ENCODE data around the gene SIDT1.

Gene SIDT1

DNA sequence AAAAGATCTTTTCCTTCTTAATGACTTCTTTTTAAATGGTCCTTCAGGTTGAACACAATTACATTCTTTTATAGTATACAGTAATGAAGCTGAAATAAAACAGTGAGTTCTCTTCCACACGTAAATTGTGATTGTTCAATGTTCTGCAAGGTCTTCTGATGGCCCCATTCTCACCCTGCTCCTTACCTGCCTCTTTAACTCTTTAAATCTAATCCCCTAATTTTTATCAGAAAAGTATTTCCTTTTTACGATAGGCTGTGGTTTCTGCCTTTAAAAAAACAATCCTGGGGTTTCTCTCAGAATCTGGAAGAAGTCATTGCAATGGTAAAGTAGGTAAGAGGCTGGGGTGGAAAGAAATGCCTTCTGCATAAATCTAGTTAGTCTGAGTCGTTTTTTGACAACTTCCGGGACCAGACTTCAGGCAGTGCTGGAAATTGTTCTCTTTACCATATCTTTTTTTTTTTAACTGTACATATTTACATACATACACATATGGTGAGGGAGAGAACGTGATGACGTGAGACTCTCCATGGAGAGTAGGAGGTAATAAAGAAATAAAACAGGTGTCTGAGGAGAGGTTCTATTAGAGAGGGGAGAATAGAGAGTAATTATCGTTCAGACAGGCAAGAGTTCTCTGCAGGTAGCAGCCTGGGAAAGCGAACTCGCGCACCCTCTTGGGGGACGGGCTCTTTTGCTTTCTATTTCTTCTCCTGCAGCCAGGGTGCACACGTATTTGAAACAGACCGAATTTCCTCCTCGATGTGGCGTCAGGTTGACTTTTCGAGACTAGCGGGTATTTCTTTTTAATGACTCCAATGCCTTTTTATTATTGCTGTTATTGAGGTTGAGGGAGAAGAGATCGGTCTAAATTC lies at the start of gene SIDT1:
Gene SIDT1, plus strand, starts transcription at position 730 of the 872 bp plus-strand sequence. CDS start 467 bp downstream, outside the sequence.
- Mint-ChIP-seq H3K4me3 (peak within 1 kb of the TSS; percentile 100), H3K4me1 (peaks cover 46% of the 10 kb centered on the region), H3K27me3 (no peaks in the 10 kb centered on the region)

DNA sequence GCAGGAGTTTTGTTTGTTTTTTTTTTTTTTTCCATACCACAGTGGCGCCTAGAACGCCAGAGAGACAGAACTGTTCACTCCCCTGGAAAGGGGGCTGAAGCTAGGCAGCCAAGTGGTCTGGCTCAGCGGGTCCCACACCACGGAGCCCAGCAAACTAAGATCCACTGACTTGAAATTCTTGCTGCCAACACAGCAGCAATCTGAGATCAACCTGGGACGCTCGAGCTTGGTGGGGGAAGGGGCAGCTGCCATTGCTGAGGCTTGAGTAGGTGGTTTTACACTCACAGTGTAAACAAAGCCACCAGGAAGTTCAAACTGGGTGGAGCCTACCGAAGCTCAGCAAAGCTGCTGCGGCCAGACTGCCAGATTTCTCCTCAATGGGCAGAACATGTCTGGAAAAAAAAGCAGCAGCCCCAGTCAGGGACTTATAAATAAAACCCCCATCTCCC lies 47.2 kb upstream of the SIDT1 start:
- H3K36me3 Mint-ChIP-seq (ENCODE audit: insufficient read depth): no peaks in the 10 kb centered on the region
- ATAC-seq (replicated peaks; ENCODE audit: extremely low read depth, poor library complexity, severe bottlenecking) (peak; percentile 76), DNase-seq (ENCODE audit: low spot score in 2 of 2) (peak; percentile 18 to 21)
- H3K4me1 Mint-ChIP-seq: peaks cover 12% of the 10 kb centered on the region
- H3K27me3 Mint-ChIP-seq: no peaks in the 10 kb centered on the region
- H3K4me3 Mint-ChIP-seq: peak overlapping the region; percentile 35
- no peaks in the 10 kb centered on the region for H3K9me3 Mint-ChIP-seq
- H3K27ac Mint-ChIP-seq (ENCODE audit: low read depth): peak overlapping the region; percentile 68

More for the DNA sequence above, at the start of gene SIDT1:
- Mint-ChIP-seq H3K9me3 (no peaks in the 10 kb centered on the region), H3K36me3 (ENCODE audit: insufficient read depth) (peaks cover 24% of the 10 kb centered on the region), H3K27ac (ENCODE audit: low read depth) (peak within 1 kb of the TSS; percentile 97)
- peak; percentile 83 for ATAC-seq (replicated peaks; ENCODE audit: extremely low read depth, poor library complexity, severe bottlenecking)
- DNase-seq (ENCODE audit: low spot score in 2 of 2): peak; percentile 40 to 65

DNA sequence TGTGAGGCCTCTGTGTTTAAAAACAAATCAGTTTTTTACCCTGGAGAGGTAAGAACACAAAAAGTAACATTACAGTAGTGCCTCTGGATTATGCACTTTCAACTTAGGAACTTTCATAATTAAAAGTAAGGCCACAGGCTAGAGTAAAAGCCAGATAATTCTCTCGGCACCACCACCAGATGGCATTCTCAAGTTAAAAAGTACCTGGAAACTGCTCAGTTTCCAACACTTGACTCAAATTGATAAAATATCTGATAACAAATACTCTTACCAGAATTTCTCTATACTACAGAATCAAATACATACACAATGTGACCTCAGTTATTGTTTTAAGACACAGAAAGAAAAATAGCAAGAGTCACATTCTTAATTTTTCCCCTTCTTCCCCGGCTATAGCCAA lies 37.3 kb upstream of the SIDT1 start:
- H3K27me3 Mint-ChIP-seq: no peaks in the 10 kb centered on the region
- DNase-seq (ENCODE audit: low spot score in 2 of 2) (no peak), ATAC-seq (replicated peaks; ENCODE audit: extremely low read depth, poor library complexity, severe bottlenecking) (peak; percentile 46)
- peaks cover 6% of the 10 kb centered on the region for H3K36me3 Mint-ChIP-seq (ENCODE audit: insufficient read depth)
- H3K27ac Mint-ChIP-seq (ENCODE audit: low read depth): no peak overlapping the region
- no peaks in the 10 kb centered on the region for H3K9me3 Mint-ChIP-seq
- no peak overlapping the region for H3K4me3 Mint-ChIP-seq
- peaks cover 2% of the 10 kb centered on the region for H3K4me1 Mint-ChIP-seq

DNA sequence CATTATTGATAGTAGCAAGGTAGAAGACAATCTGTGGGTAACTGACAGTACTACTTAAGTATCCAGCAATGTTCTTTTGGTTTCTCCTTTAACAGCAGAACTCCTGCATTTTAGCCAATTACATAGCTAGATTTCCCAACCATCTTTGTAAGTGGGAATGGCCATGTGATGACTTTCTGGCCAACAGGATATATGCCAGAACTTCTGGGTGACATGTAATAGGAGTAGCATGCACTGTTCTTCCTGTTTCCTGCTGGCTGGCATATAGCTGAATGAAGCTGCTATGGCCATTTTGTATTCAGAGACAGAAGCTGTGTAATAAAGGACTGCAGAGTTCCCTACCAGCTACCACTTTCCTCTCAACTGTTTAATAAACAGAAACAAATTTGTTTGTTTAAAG lies 35.4 kb upstream of the SIDT1 start:
- no peak for ATAC-seq (replicated peaks; ENCODE audit: extremely low read depth, poor library complexity, severe bottlenecking)
- Mint-ChIP-seq H3K4me1 (peaks cover 7% of the 10 kb centered on the region), H3K27ac (ENCODE audit: low read depth) (no peak overlapping the region), H3K4me3 (no peak overlapping the region), H3K36me3 (ENCODE audit: insufficient read depth) (peaks cover 6% of the 10 kb centered on the region), H3K9me3 (no peaks in the 10 kb centered on the region), H3K27me3 (no peaks in the 10 kb centered on the region)
- no peak for DNase-seq (ENCODE audit: low spot score in 2 of 2)

DNA sequence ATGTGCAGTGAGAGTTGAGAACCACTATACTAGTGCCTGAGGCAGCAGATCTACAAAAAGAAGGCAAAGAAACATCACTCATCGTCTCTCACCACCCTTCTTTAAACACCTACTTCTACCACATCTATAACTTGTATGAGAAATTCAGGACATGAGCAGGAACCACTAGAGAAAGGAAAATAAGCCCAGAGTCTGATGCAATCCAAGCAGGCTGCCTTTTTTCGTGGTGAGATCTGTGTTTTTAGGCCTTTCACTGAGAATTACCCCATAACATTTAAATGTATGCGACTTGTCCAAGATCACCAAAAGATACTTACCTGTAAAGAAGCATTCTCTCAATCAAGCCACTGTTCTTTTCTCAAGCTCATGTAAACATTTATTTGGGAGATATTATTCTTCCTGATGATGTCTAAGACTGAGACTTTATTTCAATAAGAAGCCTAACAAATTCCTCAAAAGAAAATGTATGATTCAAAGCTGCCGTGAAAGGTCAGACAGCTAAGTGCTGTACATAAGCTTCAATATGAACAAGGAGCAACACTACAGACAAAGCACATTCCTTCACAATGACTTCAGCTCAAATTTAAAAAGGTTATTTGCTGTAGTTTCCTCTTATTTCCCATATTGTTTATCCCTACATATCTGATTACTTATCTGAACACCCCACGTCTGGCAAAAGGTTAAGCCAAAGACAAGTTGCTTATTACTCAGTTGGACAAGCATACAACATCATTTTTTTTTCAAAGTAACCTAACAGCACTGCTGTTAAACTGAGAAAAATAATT lies 33.9 kb upstream of the SIDT1 start:
- Mint-ChIP-seq H3K27me3 (no peaks in the 10 kb centered on the region), H3K36me3 (ENCODE audit: insufficient read depth) (peaks cover 6% of the 10 kb centered on the region), H3K4me3 (no peak overlapping the region), H3K4me1 (peaks cover 8% of the 10 kb centered on the region), H3K9me3 (no peaks in the 10 kb centered on the region), H3K27ac (ENCODE audit: low read depth) (no peak overlapping the region)
- no peak for ATAC-seq (replicated peaks; ENCODE audit: extremely low read depth, poor library complexity, severe bottlenecking)
- DNase-seq (ENCODE audit: low spot score in 2 of 2): no peak

DNA sequence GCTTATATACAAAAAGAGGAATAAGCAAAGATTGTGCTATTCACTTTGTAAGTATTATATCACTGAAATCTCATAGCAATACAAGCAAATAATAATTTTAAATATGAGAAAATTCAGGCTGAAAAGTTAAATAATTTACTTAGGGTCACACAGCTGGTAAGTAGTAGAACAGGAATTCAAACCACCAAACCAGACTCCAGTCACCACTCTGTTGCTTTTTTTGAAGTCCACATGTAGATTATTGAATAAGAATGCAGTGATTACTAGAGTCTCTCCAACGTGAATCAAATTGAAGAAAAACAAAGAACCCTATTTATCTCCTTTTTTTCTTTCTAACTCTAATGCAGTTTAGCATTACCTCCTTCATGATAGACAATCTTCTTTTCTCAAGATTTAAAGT lies 33.3 kb upstream of the SIDT1 start:
- Mint-ChIP-seq H3K27me3 (no peaks in the 10 kb centered on the region), H3K36me3 (ENCODE audit: insufficient read depth) (peaks cover 6% of the 10 kb centered on the region), H3K9me3 (no peaks in the 10 kb centered on the region), H3K27ac (ENCODE audit: low read depth) (no peak overlapping the region), H3K4me1 (peaks cover 8% of the 10 kb centered on the region), H3K4me3 (no peak overlapping the region)
- ATAC-seq (replicated peaks; ENCODE audit: extremely low read depth, poor library complexity, severe bottlenecking) (no peak), DNase-seq (ENCODE audit: low spot score in 2 of 2) (no peak)

DNA sequence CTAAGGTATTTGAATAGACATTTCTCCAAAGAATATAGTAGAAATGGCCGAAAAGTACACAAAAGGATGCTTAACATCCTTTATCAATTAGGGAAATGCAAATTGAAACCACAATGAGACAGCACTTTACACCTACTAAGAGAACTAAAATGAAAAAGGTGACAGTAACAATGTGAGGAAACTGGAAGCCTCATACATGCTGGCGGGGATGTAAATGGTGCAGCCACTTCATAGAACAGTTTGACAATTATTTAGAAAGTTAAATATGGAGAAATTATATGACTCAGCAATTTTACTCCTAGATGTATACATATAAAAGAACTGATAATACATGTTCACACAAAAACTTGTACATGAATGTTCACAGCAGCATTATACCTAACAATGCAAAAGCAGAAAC lies 30.8 kb upstream of the SIDT1 start:
- H3K27me3 Mint-ChIP-seq: no peaks in the 10 kb centered on the region
- DNase-seq (ENCODE audit: low spot score in 2 of 2) (no peak), ATAC-seq (replicated peaks; ENCODE audit: extremely low read depth, poor library complexity, severe bottlenecking) (no peak)
- no peak overlapping the region for H3K27ac Mint-ChIP-seq (ENCODE audit: low read depth)
- peaks cover 11% of the 10 kb centered on the region for H3K36me3 Mint-ChIP-seq (ENCODE audit: insufficient read depth)
- no peak overlapping the region for H3K4me3 Mint-ChIP-seq
- no peaks in the 10 kb centered on the region for H3K9me3 Mint-ChIP-seq
- H3K4me1 Mint-ChIP-seq: peaks cover 8% of the 10 kb centered on the region

DNA sequence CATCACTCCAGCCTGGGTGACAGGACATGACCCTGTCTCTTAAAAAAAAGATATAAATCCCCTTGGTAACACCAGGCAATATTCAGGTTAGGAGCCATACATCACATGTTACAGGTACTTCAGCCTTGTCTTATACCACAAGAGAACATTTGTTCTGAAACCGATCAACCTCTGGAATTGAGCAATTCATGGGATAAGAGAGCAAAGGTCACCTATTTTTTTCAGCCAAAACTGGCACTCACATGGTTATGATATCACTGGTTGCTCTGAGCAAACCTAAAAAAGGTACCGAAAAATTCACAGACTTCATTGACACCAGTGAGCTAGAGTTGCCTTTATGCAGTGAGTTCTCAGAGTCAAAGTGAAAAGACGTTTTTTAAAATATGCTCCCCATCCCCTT lies 26.5 kb upstream of the SIDT1 start:
- ATAC-seq (replicated peaks; ENCODE audit: extremely low read depth, poor library complexity, severe bottlenecking): no peak

DNA sequence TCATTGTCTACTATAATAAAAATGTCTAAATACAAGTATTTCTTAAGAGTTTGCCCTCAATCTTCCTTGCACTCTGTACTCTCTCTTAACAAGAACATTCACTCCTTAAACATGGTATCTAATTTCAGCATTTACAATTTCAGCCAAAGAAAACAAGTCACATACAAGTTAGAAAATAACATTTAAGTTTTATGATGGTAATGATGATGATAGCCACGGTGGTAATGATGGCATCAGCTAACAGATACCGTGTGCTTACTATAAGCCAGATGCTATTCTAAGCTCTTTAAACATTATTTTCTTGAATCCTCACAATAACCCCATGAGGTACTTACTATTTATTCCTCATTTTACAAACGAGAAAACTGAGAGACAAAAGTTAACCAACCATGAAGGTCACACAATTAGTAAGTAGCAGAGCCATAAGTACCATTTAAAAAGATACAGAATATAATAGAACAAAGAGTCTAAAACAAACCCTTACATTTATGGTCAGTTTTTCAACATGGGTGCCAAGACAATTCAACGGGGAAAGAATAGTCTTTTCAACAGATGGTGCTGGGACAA lies 24.8 kb upstream of the SIDT1 start:
- ATAC-seq (replicated peaks; ENCODE audit: extremely low read depth, poor library complexity, severe bottlenecking): no peak
- H3K4me1 Mint-ChIP-seq: peaks cover 8% of the 10 kb centered on the region
- DNase-seq (ENCODE audit: low spot score in 2 of 2): no peak
- H3K4me3 Mint-ChIP-seq: no peak overlapping the region
- peaks cover 5% of the 10 kb centered on the region for H3K36me3 Mint-ChIP-seq (ENCODE audit: insufficient read depth)
- no peak overlapping the region for H3K27ac Mint-ChIP-seq (ENCODE audit: low read depth)
- no peaks in the 10 kb centered on the region for H3K27me3 Mint-ChIP-seq
- no peaks in the 10 kb centered on the region for H3K9me3 Mint-ChIP-seq

More for the DNA sequence above, 26.5 kb upstream of the SIDT1 start:
- no peak overlapping the region for H3K27ac Mint-ChIP-seq (ENCODE audit: low read depth)
- no peaks in the 10 kb centered on the region for H3K9me3 Mint-ChIP-seq
- H3K27me3 Mint-ChIP-seq: no peaks in the 10 kb centered on the region
- no peak overlapping the region for H3K4me3 Mint-ChIP-seq
- H3K4me1 Mint-ChIP-seq: peaks cover 8% of the 10 kb centered on the region
- H3K36me3 Mint-ChIP-seq (ENCODE audit: insufficient read depth): peaks cover 5% of the 10 kb centered on the region
- no peak for DNase-seq (ENCODE audit: low spot score in 2 of 2)

DNA sequence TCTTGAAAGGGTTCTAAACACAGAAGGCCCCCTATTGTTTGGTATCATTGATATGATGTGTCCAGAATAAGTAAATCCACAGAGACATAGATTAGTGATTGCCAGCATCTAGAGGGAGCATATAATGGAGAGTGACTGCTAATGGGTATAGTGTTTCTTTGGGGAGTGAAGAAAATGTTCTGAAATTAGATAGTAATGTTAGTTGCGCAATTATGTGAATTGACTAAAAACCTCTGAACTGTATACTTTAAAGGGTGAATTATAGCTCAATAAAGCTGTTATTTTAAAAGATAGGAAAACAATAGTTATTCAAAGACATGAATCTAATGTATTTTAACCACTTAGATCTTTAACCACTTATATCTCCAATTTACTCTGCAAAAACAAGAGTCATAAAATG lies 23.4 kb upstream of the SIDT1 start:
- Mint-ChIP-seq H3K9me3 (no peaks in the 10 kb centered on the region), H3K27ac (ENCODE audit: low read depth) (no peak overlapping the region), H3K4me3 (no peak overlapping the region), H3K27me3 (no peaks in the 10 kb centered on the region), H3K36me3 (ENCODE audit: insufficient read depth) (peaks cover 5% of the 10 kb centered on the region), H3K4me1 (peaks cover 11% of the 10 kb centered on the region)
- no peak for DNase-seq (ENCODE audit: low spot score in 2 of 2)
- ATAC-seq (replicated peaks; ENCODE audit: extremely low read depth, poor library complexity, severe bottlenecking): no peak

DNA sequence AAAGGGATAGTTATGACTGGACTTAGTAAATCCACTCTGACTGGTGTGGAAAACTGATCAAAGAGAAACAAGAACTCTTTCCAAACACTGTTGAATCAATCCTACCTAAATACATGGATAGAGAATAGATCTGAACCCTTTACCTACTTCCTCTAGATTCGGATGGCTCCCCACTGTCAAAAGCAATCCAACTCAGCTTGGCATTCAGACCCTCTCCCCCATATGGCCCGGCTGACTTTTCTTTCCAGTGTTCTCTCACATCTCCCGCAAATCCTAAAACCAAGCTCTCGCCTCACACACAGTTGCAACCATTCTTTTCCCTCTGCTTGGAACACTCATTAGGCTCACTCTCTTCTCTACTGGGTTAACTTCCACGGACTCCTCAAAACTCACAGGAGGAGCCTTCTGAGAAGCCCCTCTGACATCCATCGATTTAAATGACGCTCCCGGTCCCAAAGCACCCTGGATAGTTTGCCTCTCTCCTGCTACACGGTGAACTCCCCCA lies 18.0 kb upstream of the SIDT1 start:
- Mint-ChIP-seq H3K9me3 (no peaks in the 10 kb centered on the region), H3K36me3 (ENCODE audit: insufficient read depth) (peaks cover 9% of the 10 kb centered on the region), H3K27ac (ENCODE audit: low read depth) (no peak overlapping the region), H3K4me1 (peaks cover 23% of the 10 kb centered on the region), H3K4me3 (no peak overlapping the region), H3K27me3 (peaks cover 33% of the 10 kb centered on the region)
- no peak for DNase-seq (ENCODE audit: low spot score in 2 of 2)
- no peak for ATAC-seq (replicated peaks; ENCODE audit: extremely low read depth, poor library complexity, severe bottlenecking)

DNA sequence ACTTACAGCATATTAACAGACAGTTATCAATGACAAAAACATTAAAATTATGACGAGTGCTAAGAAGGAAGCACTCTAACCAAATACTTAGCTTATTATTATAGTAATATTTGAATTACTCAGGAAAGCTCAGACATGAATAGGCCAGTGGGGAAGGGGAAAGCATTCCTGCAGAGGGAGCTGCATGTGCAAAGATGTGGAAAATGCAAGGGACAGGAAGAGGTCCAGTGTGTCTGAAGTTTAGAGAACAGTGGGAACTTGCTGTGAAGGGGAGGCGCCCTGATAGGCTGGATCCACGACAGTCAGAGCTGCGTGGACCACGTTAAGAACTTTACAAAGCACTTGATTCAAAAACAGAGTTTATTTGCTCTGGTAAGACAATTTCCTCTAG lies 16.2 kb upstream of the SIDT1 start:
- DNase-seq (ENCODE audit: low spot score in 2 of 2) (no peak), ATAC-seq (replicated peaks; ENCODE audit: extremely low read depth, poor library complexity, severe bottlenecking) (no peak)
- Mint-ChIP-seq H3K9me3 (no peaks in the 10 kb centered on the region), H3K27ac (ENCODE audit: low read depth) (no peak overlapping the region), H3K4me1 (peaks cover 22% of the 10 kb centered on the region), H3K27me3 (peaks cover 35% of the 10 kb centered on the region), H3K36me3 (ENCODE audit: insufficient read depth) (peaks cover 9% of the 10 kb centered on the region), H3K4me3 (no peak overlapping the region)
